HL-60 (cell line): Measurements from ENCODE around the gene DIP2C.

Source experiments
- DNase-seq, 2 experiments: peaks; one replicate each; pipeline ENCODE4 v3.0.0-alpha.2; 2010 to 2020; ENCODE audit warnings: low read depth in 1 of 2, low spot score in 1 of 2
- H3K27ac ChIP-seq: fragments of 250-450 bp; sonication (Bioruptor Pico); replicated peaks from 2 replicates; pipeline ENCODE4 v1.5.1; 2020; ENCODE audit warnings: mild to moderate bottlenecking, moderate library complexity
- H3K27me3 ChIP-seq: fragments of 250-450 bp; sonication (Bioruptor Pico); 2 replicates; pipeline ENCODE4 v1.5.1; 2021; ENCODE audit warnings: mild to moderate bottlenecking, moderate library complexity; ENCODE audit not compliant: insufficient read depth, poor library complexity, severe bottlenecking
- H3K4me3 ChIP-seq: replicated peaks from 2 replicates; pipeline ENCODE4 v1.5.1; 2011; ENCODE audit warnings: mild to moderate bottlenecking, control low read depth, low read length; ENCODE audit not compliant: insufficient read depth
- CTCF ChIP-seq: IDR thresholded peaks from one replicate; pipeline ENCODE4 v1.5.1; 2011; ENCODE audit warnings: low read length, control low read depth, inconsistent platforms; ENCODE audit not compliant: insufficient read depth
- GABPA ChIP-seq: IDR thresholded peaks from 2 replicates; pipeline ENCODE4 v1.6.1; 2012; ENCODE audit warnings: low read depth
- POLR2AphosphoS5 ChIP-seq: IDR thresholded peaks from 2 replicates; pipeline ENCODE4 v1.6.1; 2012; ENCODE audit warnings: low read depth
- SPI1 ChIP-seq: IDR thresholded peaks from 2 replicates; pipeline ENCODE4 v1.6.1; 2012; ENCODE audit warnings: low read depth, mild to moderate bottlenecking, borderline replicate concordance
- TF ChIP-seq, protein P1 (sequence below): IDR thresholded peaks from 2 replicates; pipeline ENCODE4 v1.6.1; 2012; ENCODE audit warnings: low read depth; ENCODE audit not compliant: insufficient replicate concordance

The DIP2C gene

GRCh38 chr10:235915-236314 is 453.6 kb downstream of the DIP2C start:
- Histone ChIP-seq H3K27me3 (no peaks in the 10 kb centered on the region), H3K27ac (no peak overlapping the region)
- no peak for DNase-seq

GRCh38 chr10:234708-235406 is 454.6 kb downstream of the DIP2C start:
- DNase-seq: no peak
- H3K27ac ChIP-seq: no peak overlapping the region
- TF ChIP-seq, protein P1, sequence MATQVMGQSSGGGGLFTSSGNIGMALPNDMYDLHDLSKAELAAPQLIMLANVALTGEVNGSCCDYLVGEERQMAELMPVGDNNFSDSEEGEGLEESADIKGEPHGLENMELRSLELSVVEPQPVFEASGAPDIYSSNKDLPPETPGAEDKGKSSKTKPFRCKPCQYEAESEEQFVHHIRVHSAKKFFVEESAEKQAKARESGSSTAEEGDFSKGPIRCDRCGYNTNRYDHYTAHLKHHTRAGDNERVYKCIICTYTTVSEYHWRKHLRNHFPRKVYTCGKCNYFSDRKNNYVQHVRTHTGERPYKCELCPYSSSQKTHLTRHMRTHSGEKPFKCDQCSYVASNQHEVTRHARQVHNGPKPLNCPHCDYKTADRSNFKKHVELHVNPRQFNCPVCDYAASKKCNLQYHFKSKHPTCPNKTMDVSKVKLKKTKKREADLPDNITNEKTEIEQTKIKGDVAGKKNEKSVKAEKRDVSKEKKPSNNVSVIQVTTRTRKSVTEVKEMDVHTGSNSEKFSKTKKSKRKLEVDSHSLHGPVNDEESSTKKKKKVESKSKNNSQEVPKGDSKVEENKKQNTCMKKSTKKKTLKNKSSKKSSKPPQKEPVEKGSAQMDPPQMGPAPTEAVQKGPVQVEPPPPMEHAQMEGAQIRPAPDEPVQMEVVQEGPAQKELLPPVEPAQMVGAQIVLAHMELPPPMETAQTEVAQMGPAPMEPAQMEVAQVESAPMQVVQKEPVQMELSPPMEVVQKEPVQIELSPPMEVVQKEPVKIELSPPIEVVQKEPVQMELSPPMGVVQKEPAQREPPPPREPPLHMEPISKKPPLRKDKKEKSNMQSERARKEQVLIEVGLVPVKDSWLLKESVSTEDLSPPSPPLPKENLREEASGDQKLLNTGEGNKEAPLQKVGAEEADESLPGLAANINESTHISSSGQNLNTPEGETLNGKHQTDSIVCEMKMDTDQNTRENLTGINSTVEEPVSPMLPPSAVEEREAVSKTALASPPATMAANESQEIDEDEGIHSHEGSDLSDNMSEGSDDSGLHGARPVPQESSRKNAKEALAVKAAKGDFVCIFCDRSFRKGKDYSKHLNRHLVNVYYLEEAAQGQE: no peak
- H3K27me3 ChIP-seq: no peaks in the 10 kb centered on the region
- no peak overlapping the region for H3K4me3 ChIP-seq

More at GRCh38 chr10:235915-236314, 453.6 kb downstream of the DIP2C start:
- no peak for TF ChIP-seq GABPA
- TF ChIP-seq POLR2AphosphoS5: no peak
- no peak for TF ChIP-seq CTCF
- TF ChIP-seq SPI1: no peak
- TF ChIP-seq, protein P1: no peak
- no peak overlapping the region for H3K4me3 ChIP-seq

DNA sequence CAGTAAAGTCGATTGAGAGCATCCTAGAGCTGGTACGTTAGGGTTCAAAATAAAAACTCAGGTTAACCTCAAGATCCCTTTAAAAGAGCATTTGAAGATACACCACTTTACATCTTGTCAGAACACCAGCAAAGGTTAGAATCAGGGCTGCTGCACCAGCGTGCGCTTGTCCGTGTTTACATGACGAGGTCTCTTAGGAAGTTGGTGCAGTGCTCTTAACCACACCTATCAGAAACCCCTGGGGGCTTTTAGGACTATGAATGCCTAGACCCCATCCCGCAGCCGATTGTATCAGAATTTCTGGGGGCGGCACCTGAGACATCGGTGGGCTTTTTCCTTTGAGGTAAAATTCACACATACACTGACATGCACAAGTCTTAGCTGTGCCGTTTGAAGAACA is 456.6 kb downstream of the DIP2C start:
- no peaks in the 10 kb centered on the region for H3K27me3 ChIP-seq
- H3K4me3 ChIP-seq: no peak overlapping the region
- DNase-seq: no peak
- H3K27ac ChIP-seq: no peak overlapping the region
- TF ChIP-seq POLR2AphosphoS5: no peak
- no peak for TF ChIP-seq SPI1
- TF ChIP-seq GABPA: no peak
- TF ChIP-seq, protein P1: no peak
- TF ChIP-seq CTCF: no peak
